ENCODE data around the gene CPTP. TPM values are rescaled to one million over a fixed set of nuclear protein-coding genes. Genes with fewer than 3 reads are reported as not detected.
A peak's percentile ranks its signal among the peaks of the same experiment; 100 is the strongest.

CPTP gene
- total and polyA plus RNA-seq, 7 donors = 8.4 to 57.1 (median 21.6) TPM

DNA sequence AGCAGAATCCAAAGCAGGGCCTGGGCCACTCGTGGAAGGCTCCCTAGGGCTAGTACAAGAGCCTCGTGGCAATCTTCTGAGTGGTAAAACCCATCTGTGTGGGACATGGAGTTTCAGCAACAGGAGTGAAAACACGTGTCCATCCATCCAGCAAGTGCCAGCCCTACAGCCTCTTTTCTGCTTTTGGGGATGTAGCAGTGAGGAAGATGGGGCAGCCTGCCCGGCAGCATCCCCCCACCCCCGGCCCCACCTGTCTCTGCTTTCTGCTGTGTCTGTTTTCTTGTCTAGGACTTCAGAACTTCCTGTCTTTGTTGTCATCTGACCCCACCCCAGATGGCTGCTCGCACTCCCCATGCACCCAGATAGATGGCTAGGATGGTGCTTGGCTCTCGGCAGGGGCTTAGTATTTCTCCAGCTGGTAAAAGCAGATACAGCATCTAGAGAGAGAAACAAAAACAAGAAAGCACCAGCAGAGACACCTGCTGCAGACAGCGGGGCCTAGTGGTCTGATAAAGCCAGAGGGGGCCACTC lies 1.5 kb downstream of the CPTP start:
- H3K36me3 ChIP-seq = peaks cover 0 to 31% (median 13%) of the 10 kb centered on the region in 4 donors
- H3K9me3 ChIP-seq = no peaks in the 10 kb centered on the region
- peak overlapping the region in 1 of 4 donors; percentile 90 for H3K27ac ChIP-seq
- intact Hi-C loops (cut with DNase I) = no loop called here
- DNase-seq = no peak
- peak overlapping the region in 1 of 4 donors; percentile 100 for H3K4me3 ChIP-seq
- 46 to 64% methylated on average over 8 of the region's 8 CpGs for WGBS, 2 donors
- TF ChIP-seq EP300 (IDR thresholded peaks at IDR 0.05) = no peak
- TF ChIP-seq POLR2A (IDR thresholded peaks at IDR 0.05) = no peak
- no peak for TF ChIP-seq POLR2AphosphoS5 (IDR thresholded peaks at IDR 0.05)
- TF ChIP-seq, protein P1, sequence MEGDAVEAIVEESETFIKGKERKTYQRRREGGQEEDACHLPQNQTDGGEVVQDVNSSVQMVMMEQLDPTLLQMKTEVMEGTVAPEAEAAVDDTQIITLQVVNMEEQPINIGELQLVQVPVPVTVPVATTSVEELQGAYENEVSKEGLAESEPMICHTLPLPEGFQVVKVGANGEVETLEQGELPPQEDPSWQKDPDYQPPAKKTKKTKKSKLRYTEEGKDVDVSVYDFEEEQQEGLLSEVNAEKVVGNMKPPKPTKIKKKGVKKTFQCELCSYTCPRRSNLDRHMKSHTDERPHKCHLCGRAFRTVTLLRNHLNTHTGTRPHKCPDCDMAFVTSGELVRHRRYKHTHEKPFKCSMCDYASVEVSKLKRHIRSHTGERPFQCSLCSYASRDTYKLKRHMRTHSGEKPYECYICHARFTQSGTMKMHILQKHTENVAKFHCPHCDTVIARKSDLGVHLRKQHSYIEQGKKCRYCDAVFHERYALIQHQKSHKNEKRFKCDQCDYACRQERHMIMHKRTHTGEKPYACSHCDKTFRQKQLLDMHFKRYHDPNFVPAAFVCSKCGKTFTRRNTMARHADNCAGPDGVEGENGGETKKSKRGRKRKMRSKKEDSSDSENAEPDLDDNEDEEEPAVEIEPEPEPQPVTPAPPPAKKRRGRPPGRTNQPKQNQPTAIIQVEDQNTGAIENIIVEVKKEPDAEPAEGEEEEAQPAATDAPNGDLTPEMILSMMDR (IDR thresholded peaks at IDR 0.05) = no peak
- H3K27me3 ChIP-seq = no peaks in the 10 kb centered on the region
- peaks cover 3 to 52% (median 45%) of the 10 kb centered on the region in 4 donors for H3K4me1 ChIP-seq

DNA sequence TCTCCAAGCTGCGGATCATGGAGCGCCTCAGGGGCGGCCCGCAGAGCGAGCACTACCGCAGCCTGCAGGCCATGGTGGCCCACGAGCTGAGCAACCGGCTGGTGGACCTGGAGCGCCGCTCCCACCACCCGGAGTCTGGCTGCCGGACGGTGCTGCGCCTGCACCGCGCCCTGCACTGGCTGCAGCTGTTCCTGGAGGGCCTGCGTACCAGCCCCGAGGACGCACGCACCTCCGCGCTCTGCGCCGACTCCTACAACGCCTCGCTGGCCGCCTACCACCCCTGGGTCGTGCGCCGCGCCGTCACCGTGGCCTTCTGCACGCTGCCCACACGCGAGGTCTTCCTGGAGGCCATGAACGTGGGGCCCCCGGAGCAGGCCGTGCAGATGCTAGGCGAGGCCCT lies 2.7 kb downstream of the CPTP start:
- peaks cover 0 to 24% (median 13%) of the 10 kb centered on the region in 4 donors for H3K36me3 ChIP-seq
- no peak overlapping the region for H3K27ac ChIP-seq
- no peak for DNase-seq
- no peaks in the 10 kb centered on the region for H3K27me3 ChIP-seq
- TF ChIP-seq, protein P1 (IDR thresholded peaks at IDR 0.05) = no peak
- TF ChIP-seq POLR2A (IDR thresholded peaks at IDR 0.05) (no peak), POLR2AphosphoS5 (IDR thresholded peaks at IDR 0.05) (no peak), EP300 (IDR thresholded peaks at IDR 0.05) (no peak)
- WGBS, 2 donors = 92 to 93% methylated on average over 40 of the region's 40 CpGs
- no peaks in the 10 kb centered on the region for H3K9me3 ChIP-seq
- H3K4me3 ChIP-seq = no peak overlapping the region
- intact Hi-C loops (cut with DNase I) = no loop called here
- H3K4me1 ChIP-seq = peaks cover 3 to 41% (median 34%) of the 10 kb centered on the region in 4 donors

DNA sequence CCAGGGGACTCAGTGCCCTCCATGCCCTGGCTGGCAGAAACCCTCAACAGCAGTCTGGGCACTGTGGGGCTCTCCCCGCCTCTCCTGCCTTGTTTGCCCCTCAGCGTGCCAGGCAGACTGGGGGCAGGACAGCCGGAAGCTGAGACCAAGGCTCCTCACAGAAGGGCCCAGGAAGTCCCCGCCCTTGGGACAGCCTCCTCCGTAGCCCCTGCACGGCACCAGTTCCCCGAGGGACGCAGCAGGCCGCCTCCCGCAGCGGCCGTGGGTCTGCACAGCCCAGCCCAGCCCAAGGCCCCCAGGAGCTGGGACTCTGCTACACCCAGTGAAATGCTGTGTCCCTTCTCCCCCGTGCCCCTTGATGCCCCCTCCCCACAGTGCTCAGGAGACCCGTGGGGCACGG lies 3.7 kb downstream of the CPTP start:
- Histone ChIP-seq H3K27me3 (no peaks in the 10 kb centered on the region), H3K4me3 (no peak overlapping the region), H3K4me1 (peaks cover 0 to 33% (median 24%) of the 10 kb centered on the region in 4 donors), H3K27ac (no peak overlapping the region), H3K9me3 (no peaks in the 10 kb centered on the region), H3K36me3 (peaks cover 0 to 24% (median 13%) of the 10 kb centered on the region in 4 donors)
- no peak for DNase-seq
- intact Hi-C loops (cut with DNase I) = no loop called here
- WGBS, 2 donors = 85 to 87% methylated on average over 15 of the region's 15 CpGs
- TF ChIP-seq POLR2A (IDR thresholded peaks at IDR 0.05) = no peak
- no peak for TF ChIP-seq POLR2AphosphoS5 (IDR thresholded peaks at IDR 0.05)
- TF ChIP-seq, protein P1 (IDR thresholded peaks at IDR 0.05) = no peak
- no peak for TF ChIP-seq EP300 (IDR thresholded peaks at IDR 0.05)

DNA sequence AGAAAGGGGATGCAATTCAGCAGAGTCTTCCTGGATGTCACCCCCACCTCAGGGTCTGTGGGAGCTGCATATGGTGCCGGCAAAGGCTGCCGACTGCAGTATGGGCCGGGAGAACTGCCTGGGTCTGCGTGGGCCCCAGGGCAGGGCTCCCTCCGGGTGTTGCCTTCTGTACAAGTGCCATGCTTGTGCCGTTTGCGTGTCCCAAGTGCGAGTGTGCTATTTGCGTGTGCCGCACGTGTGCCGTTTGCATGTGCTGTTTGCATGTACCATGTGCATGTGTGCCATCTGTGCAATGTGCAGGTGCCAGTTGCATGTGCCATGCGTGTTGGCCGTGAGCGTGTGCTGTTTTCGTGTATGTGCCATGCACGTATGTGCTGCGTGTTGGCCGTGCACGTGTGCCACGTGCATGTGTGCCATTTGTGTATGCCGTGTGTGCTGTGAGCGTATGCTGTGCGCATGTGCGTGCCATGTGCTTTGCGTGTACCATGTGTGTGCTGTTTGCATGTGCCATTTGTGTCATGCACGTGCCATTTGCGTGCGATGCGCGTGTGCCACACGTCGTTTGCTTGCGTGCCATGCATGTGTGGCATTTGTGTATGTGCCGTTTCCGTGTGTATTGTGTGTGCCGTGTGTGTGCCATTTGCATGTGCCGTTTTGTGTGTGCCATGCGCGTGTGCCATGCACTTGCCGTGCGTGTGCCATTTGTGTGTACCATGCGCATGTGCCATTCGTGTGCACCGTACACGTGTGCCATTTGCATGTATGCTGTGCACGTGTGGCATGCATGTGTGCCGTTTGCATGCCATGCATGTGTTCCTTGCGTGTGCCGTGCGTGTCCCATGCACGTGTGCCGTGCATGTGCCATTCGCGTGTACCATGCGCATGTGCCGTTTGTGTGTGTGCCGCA lies 5.0 kb downstream of the CPTP start:
- WGBS, 2 donors = 88 to 94% methylated on average over 58 of the region's 58 CpGs
- H3K36me3 ChIP-seq = peaks cover 0 to 24% (median 13%) of the 10 kb centered on the region in 4 donors
- intact Hi-C loops (cut with DNase I) = no loop called here
- peak in 1 of 4 donors; percentile 7 for TF ChIP-seq POLR2AphosphoS5 (IDR thresholded peaks at IDR 0.05)
- TF ChIP-seq, protein P1 (IDR thresholded peaks at IDR 0.05) = no peak
- TF ChIP-seq POLR2A (IDR thresholded peaks at IDR 0.05) = no peak
- H3K27me3 ChIP-seq = no peaks in the 10 kb centered on the region
- peaks cover 0 to 25% (median 20%) of the 10 kb centered on the region in 4 donors for H3K4me1 ChIP-seq
- H3K4me3 ChIP-seq = no peak overlapping the region
- no peak overlapping the region for H3K27ac ChIP-seq
- H3K9me3 ChIP-seq = no peaks in the 10 kb centered on the region
- no peak for DNase-seq
